ENCODE data around the gene SRF.
A peak's percentile ranks its signal among the peaks of the same experiment; 100 is the strongest.

SRF gene

GRCh38 chr6:43216200-43216599 is 45.1 kb downstream of the SRF start:
- no peak for DNase-seq (ENCODE audit: low read depth)

GRCh38 chr6:43217351-43217750 is 46.3 kb downstream of the SRF start:
- no peak for DNase-seq (ENCODE audit: low read depth)

- DNase-seq (ENCODE audit: low read depth): no peak
These were observed 48.0 kb downstream of the SRF start for GRCh38 chr6:43219119-43219518.

- no peak for DNase-seq (ENCODE audit: low read depth)
These were observed 48.7 kb downstream of the SRF start for GRCh38 chr6:43219814-43220213.

GRCh38 chr6:43220439-43220951 is 49.4 kb downstream of the SRF start:
- DNase-seq (ENCODE audit: low read depth): no peak

- no peak for DNase-seq (ENCODE audit: low read depth)
These were observed 50.2 kb downstream of the SRF start for GRCh38 chr6:43221046-43221972.

GRCh38 chr6:43222418-43223059 is 51.5 kb downstream of the SRF start:
- DNase-seq (ENCODE audit: low read depth): no peak

GRCh38 chr6:43223175-43223574 is 52.1 kb downstream of the SRF start:
- no peak for DNase-seq (ENCODE audit: low read depth)

GRCh38 chr6:43226192-43226851 is 55.3 kb downstream of the SRF start:
- no peak for DNase-seq (ENCODE audit: low read depth)

- peak; percentile 74 for DNase-seq (ENCODE audit: low read depth)
These were observed 58.1 kb downstream of the SRF start, which contains the start of gene DNPH1 for GRCh38 chr6:43228951-43229802. Gene DNPH1, minus strand, starts transcription at chr6:43229481. Its CDS starts 25 bp downstream, at chr6:43229456.

- no peak for DNase-seq (ENCODE audit: low read depth)
These were observed 58.9 kb downstream of the SRF start for GRCh38 chr6:43229803-43230620.

GRCh38 chr6:43231053-43231452 is 60.0 kb downstream of the SRF start:
- DNase-seq (ENCODE audit: low read depth): no peak
